Esophagus muscularis mucosa (tissue), 3 donors: ENCODE results near the gene DUSP16.
"Not testable (repeated sequence)": the region's sequence is repeated elsewhere in the genome, so short reads cannot be mapped to it uniquely, and the experiment has no call there.

Experiments used
- POLR2A ChIP-seq: fragments of 450-650 bp; IDR thresholded peaks from one replicate; pipeline ENCODE4 v1.6.1; 2017; ENCODE audit warnings: antibody characterized with exemption, moderate library complexity, mild to moderate bottlenecking, low read depth
- POLR2AphosphoS5 ChIP-seq, 2 donors: sonication (generic); formaldehyde crosslinking; IDR thresholded peaks; one replicate each; pipeline ENCODE4 v1.6.1; 2017; ENCODE audit warnings: antibody characterized with exemption in 2 of 2
- TF ChIP-seq, protein P1 (sequence below), 3 experiments: fragments of 200-600 bp in 2 of 3; fragments of 450-650 bp in 1 of 3; sonication (generic) in 2 of 3; IDR thresholded peaks; one replicate each; pipeline ENCODE4 v1.5.1; 2017 to 2019; ENCODE audit warnings: antibody characterized with exemption in 3 of 3, mild to moderate bottlenecking in 2 of 3, moderate library complexity in 1 of 3

DNA sequence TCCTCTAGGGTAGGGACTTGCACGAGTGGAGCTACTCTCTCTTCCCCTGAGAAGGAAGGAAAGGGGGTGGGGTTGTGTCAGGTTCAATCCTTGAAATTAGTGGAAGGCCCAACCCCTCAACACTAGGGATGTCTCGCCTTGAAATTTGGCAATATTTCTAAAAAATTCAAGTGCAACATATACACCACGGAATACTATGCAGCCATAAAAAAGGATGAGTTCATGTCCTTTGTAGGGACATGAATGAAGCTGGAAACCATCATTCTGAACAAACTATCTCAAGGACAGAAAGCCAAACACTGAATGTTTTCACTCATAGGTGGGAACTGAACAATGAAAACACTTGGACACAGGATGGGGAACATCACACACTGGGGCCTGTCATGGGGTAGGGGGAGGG lies 33.9 kb upstream of the DUSP16 start:
- TF ChIP-seq POLR2A; POLR2AphosphoS5 (IDR thresholded peaks at IDR 0.05): not testable (repeated sequence)
- TF ChIP-seq, protein P1, sequence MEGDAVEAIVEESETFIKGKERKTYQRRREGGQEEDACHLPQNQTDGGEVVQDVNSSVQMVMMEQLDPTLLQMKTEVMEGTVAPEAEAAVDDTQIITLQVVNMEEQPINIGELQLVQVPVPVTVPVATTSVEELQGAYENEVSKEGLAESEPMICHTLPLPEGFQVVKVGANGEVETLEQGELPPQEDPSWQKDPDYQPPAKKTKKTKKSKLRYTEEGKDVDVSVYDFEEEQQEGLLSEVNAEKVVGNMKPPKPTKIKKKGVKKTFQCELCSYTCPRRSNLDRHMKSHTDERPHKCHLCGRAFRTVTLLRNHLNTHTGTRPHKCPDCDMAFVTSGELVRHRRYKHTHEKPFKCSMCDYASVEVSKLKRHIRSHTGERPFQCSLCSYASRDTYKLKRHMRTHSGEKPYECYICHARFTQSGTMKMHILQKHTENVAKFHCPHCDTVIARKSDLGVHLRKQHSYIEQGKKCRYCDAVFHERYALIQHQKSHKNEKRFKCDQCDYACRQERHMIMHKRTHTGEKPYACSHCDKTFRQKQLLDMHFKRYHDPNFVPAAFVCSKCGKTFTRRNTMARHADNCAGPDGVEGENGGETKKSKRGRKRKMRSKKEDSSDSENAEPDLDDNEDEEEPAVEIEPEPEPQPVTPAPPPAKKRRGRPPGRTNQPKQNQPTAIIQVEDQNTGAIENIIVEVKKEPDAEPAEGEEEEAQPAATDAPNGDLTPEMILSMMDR (IDR thresholded peaks at IDR 0.05) = not testable (repeated sequence)
